Endodermal cell (in vitro differentiated cells): ENCODE data around the gene GON7. TPM values are rescaled to one million over a fixed set of nuclear protein-coding genes. Genes with fewer than 3 reads are reported as not detected.
"Not testable (repeated sequence)": the region's sequence is repeated elsewhere in the genome, so short reads cannot be mapped to it uniquely, and the experiment has no call there.

Source experiments
- DNase-seq: peaks from one replicate; pipeline ENCODE4 v3.0.0-alpha.2; 2017
- H3K27ac ChIP-seq: 2 replicates; pipeline ENCODE4 v1.5.1; 2013; ENCODE audit warnings: mild to moderate bottlenecking, low read depth, low read length, moderate library complexity
- H3K27me3 ChIP-seq: 2 replicates; pipeline ENCODE4 v1.6.1; 2013; ENCODE audit warnings: mild to moderate bottlenecking, low read length, moderate library complexity; ENCODE audit not compliant: insufficient read depth, control insufficient read depth, poor library complexity, severe bottlenecking
- H3K36me3 ChIP-seq: 2 replicates; pipeline ENCODE4 v1.7.0; 2013; ENCODE audit warnings: mild to moderate bottlenecking, low read length, moderate library complexity; ENCODE audit not compliant: control insufficient read depth, insufficient read depth
- H3K4me1 ChIP-seq: one replicate; pipeline ENCODE4 v1.7.0; 2013; ENCODE audit warnings: low read length; ENCODE audit not compliant: control insufficient read depth, insufficient read depth
- H3K4me3 ChIP-seq: 2 replicates; pipeline ENCODE4 v1.5.1; 2013; ENCODE audit warnings: mild to moderate bottlenecking, low read length, moderate library complexity
- H3K9ac ChIP-seq: 2 replicates; pipeline ENCODE4 v1.6.1; 2013; ENCODE audit warnings: mild to moderate bottlenecking, low read length, moderate library complexity; ENCODE audit not compliant: poor library complexity, severe bottlenecking; ENCODE audit errors: extremely low read depth
- H3K9me3 ChIP-seq: 2 replicates; pipeline ENCODE4 v1.6.1; 2013; ENCODE audit warnings: mild to moderate bottlenecking, low read length, moderate library complexity; ENCODE audit not compliant: control insufficient read depth
- H3K27ac Mint-ChIP-seq: 2 replicates; pipeline ENCODE4 v1.8.0; 2020; ENCODE audit warnings: mixed read lengths
- H3K27me3 Mint-ChIP-seq: 2 replicates; pipeline ENCODE4 v1.8.0; 2021; ENCODE audit warnings: mild to moderate bottlenecking, mixed read lengths; ENCODE audit not compliant: insufficient read depth
- H3K36me3 Mint-ChIP-seq: 2 replicates; pipeline ENCODE4 v1.8.0; 2020; ENCODE audit warnings: low read depth, mixed read lengths
- H3K4me1 Mint-ChIP-seq: 2 replicates; pipeline ENCODE4 v1.8.0; 2020; ENCODE audit warnings: mixed read lengths
- H3K4me3 Mint-ChIP-seq: 2 replicates; pipeline ENCODE4 v1.8.0; 2020; ENCODE audit warnings: mild to moderate bottlenecking, moderate library complexity, mixed read lengths
- H3K9me3 Mint-ChIP-seq: 2 replicates; pipeline ENCODE4 v1.8.0; 2020; ENCODE audit warnings: mild to moderate bottlenecking, mixed read lengths
- WGBS, 2 experiments: methylation state at CpG; one replicate each; pipeline versions ENCODE4 v1.1.5 to v1.1.7; 2013; ENCODE audit warnings: missing lambda C conversion rate in 2 of 2, mixed read lengths in 1 of 2; ENCODE audit not compliant: insufficient coverage in 1 of 2, insufficient read length in 1 of 2; 5-methylcytosine and 5-hydroxymethylcytosine counted together
- total RNA-seq, 2 donors: library from RNA; stranded (reverse); fragmentation: NEBNext Ultra II Directional in 1 of 2; extraction: Animal tissue kit (Norgen Biotek cat#: 25700) in 1 of 2; gene quantifications; 2 replicates in 1 of 2; 3 replicates in 1 of 2; pipeline ENCODE4 v1.2.1, GENCODE V29; 2021
- TF ChIP-seq, protein P1 (sequence below): fragments of 200-600 bp; sonication (generic); conservative IDR thresholded peaks from 2 replicates; pipeline ENCODE4 v1.5.0; 2021; ENCODE audit warnings: antibody characterized with exemption, mild to moderate bottlenecking

The GON7 gene
- total RNA-seq, 2 donors from 2014 or later, result 6.5 to 7.2 TPM

GRCh38 chr14:93161411-93161940 lies 45.4 kb downstream of the GON7 start:
- 91 to 93% methylated on average over 3 to 4 of the region's 4 CpGs for WGBS, 2 experiments
- Mint-ChIP-seq H3K4me3 (no peak overlapping the region), H3K4me1 (peaks cover 3% of the 10 kb centered on the region), H3K9me3 (no peaks in the 10 kb centered on the region), H3K36me3 (no peaks in the 10 kb centered on the region), H3K27ac (no peak overlapping the region), H3K27me3 (no peaks in the 10 kb centered on the region)
- no peak for DNase-seq
- no peaks in the 10 kb centered on the region for H3K4me1 ChIP-seq
- no peak overlapping the region for H3K9ac ChIP-seq
- no peaks in the 10 kb centered on the region for H3K36me3 ChIP-seq
- H3K27me3 ChIP-seq, result no peaks in the 10 kb centered on the region
- no peaks in the 10 kb centered on the region for H3K9me3 ChIP-seq
- H3K27ac ChIP-seq, result no peak overlapping the region
- H3K4me3 ChIP-seq, result no peak overlapping the region
- TF ChIP-seq, protein P1, sequence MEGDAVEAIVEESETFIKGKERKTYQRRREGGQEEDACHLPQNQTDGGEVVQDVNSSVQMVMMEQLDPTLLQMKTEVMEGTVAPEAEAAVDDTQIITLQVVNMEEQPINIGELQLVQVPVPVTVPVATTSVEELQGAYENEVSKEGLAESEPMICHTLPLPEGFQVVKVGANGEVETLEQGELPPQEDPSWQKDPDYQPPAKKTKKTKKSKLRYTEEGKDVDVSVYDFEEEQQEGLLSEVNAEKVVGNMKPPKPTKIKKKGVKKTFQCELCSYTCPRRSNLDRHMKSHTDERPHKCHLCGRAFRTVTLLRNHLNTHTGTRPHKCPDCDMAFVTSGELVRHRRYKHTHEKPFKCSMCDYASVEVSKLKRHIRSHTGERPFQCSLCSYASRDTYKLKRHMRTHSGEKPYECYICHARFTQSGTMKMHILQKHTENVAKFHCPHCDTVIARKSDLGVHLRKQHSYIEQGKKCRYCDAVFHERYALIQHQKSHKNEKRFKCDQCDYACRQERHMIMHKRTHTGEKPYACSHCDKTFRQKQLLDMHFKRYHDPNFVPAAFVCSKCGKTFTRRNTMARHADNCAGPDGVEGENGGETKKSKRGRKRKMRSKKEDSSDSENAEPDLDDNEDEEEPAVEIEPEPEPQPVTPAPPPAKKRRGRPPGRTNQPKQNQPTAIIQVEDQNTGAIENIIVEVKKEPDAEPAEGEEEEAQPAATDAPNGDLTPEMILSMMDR, result no peak

GRCh38 chr14:93160353-93160801 lies 46.5 kb downstream of the GON7 start:
- H3K27ac ChIP-seq, result no peak overlapping the region
- H3K9me3 Mint-ChIP-seq, result no peaks in the 10 kb centered on the region
- WGBS, 2 experiments, result 63 to 83% methylated on average over 2 to 3 of the region's 4 CpGs

DNA sequence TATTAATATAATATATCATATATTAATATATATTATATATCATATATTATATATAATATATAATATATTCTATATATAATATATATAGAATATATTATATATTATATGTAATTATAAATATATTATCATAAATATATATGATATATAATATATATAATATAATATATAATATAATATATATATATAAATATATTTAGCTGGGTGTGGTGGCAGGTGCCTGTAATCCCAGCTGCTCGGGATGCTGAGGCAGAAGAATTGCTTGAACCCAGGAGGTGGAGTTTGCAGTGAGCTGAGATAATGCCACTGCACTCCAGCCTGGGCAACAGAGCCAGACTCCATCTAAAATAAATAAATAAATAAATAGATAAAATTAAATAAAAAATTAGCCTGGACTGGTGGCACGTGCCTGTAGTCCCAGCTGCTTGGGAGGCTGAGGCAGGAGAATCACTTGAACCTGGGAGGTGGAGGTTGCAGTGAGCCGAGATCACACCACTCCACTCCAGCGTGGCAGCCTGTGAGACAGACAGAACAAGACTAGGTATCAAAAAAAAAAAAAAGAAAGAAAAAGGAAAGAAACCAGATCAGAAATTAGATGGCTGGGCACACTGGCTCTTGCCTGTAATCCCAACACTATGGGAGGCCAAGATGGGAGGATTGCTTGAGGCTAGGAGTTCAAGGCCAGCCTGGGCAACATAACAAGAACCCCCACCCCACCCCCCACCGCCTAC lies 47.1 kb downstream of the GON7 start:
- not testable (repeated sequence) for H3K27ac Mint-ChIP-seq, H3K27ac ChIP-seq, H3K9ac ChIP-seq, H3K9me3 ChIP-seq, H3K4me1 ChIP-seq, H3K27me3 Mint-ChIP-seq, H3K36me3 Mint-ChIP-seq, H3K27me3 ChIP-seq, H3K4me3 Mint-ChIP-seq, H3K9me3 Mint-ChIP-seq, H3K36me3 ChIP-seq, H3K4me3 ChIP-seq, H3K4me1 Mint-ChIP-seq, DNase-seq
- 83% methylated on average over 4 of the region's 5 CpGs; no CpG with 5 or more reads in 1 of the 2 experiments for WGBS, 2 experiments

More at GRCh38 chr14:93160353-93160801, 46.5 kb downstream of the GON7 start:
- H3K36me3 Mint-ChIP-seq, result no peaks in the 10 kb centered on the region
- H3K4me1 Mint-ChIP-seq, result peaks cover 3% of the 10 kb centered on the region
- H3K4me3 Mint-ChIP-seq, result no peak overlapping the region
- no peaks in the 10 kb centered on the region for H3K36me3 ChIP-seq
- H3K4me3 ChIP-seq, result no peak overlapping the region
- no peaks in the 10 kb centered on the region for H3K27me3 ChIP-seq
- H3K27me3 Mint-ChIP-seq, result no peaks in the 10 kb centered on the region
- H3K9ac ChIP-seq, result no peak overlapping the region
- DNase-seq, result peak; percentile 73
- peak overlapping the region; percentile 44 for H3K27ac Mint-ChIP-seq
- H3K9me3 ChIP-seq, result no peaks in the 10 kb centered on the region
- no peaks in the 10 kb centered on the region for H3K4me1 ChIP-seq
- TF ChIP-seq, protein P1, result peak; percentile 71

DNA sequence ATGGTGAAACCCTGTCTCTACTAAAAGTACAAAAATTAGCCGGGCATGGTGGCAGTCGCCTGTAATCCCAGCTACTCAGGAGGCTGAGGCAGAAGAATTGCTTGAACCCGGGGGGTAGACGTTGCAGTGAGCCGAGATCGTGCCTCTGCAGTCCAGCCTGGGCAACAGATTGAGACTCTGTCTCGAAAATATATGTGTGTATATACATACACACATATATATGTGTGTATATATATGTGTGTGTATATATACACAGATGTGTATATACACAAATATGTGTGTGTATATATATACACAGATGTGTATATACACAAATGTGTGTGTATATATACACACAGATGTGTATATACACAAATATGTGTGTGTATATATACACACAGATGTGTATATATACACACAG lies 48.5 kb downstream of the GON7 start:
- H3K4me3 Mint-ChIP-seq, H3K27ac Mint-ChIP-seq, DNase-seq, H3K27me3 ChIP-seq, H3K27me3 Mint-ChIP-seq, H3K9ac ChIP-seq, H3K4me1 ChIP-seq, H3K4me1 Mint-ChIP-seq, H3K9me3 ChIP-seq, H3K4me3 ChIP-seq, H3K27ac ChIP-seq, H3K36me3 Mint-ChIP-seq, H3K9me3 Mint-ChIP-seq, H3K36me3 ChIP-seq: not testable (repeated sequence)
- 92% methylated on average over 6 of the region's 7 CpGs; no CpG with 5 or more reads in 1 of the 2 experiments for WGBS, 2 experiments
